ENCODE results near the gene NDUFB2.

- no peak for TF ChIP-seq CTCF (IDR thresholded peaks at IDR 0.05)
- no peak for TF ChIP-seq POLR2A (IDR thresholded peaks at IDR 0.05)
These were observed 12.9 kb upstream of the NDUFB2 start for GRCh38 chr7:140683657-140684056.
